GM18511 (cell line): Measurements from ENCODE around the gene TICRR.
"Not testable (repeated sequence)": the region's sequence is repeated elsewhere in the genome, so short reads cannot be mapped to it uniquely, and the experiment has no call there.

Experiments used
- ATAC-seq: cut with Tn5 transposase; IDR thresholded peaks from one replicate; pipeline ENCODE4 v1.9.1; 2021; ENCODE audit warnings: mild to moderate bottlenecking, moderate library complexity; ENCODE audit not compliant: unreplicated experiment

Gene TICRR

GRCh38 chr15:89559769-89560264, 15.5 kb upstream of the TICRR start:
- ATAC-seq = no peak

- no peak for ATAC-seq
Observed at GRCh38 chr15:89566181-89566580, 9.1 kb upstream of the TICRR start.

- no peak for ATAC-seq
Observed at GRCh38 chr15:89566621-89567294, 8.5 kb upstream of the TICRR start.

GRCh38 chr15:89569090-89569745, 6.1 kb upstream of the TICRR start:
- ATAC-seq = no peak

- peak; percentile 27 for ATAC-seq
Observed at GRCh38 chr15:89575656-89576416, 567 bp downstream of the TICRR start.

GRCh38 chr15:89576417-89576773, 1.1 kb downstream of the TICRR start:
- ATAC-seq = no peak

GRCh38 chr15:89577776-89578115, 2.5 kb downstream of the TICRR start:
- no peak for ATAC-seq

GRCh38 chr15:89578146-89578545, 2.9 kb downstream of the TICRR start:
- ATAC-seq = no peak

- not testable (repeated sequence) for ATAC-seq
Observed at GRCh38 chr15:89580747-89581146, 5.5 kb downstream of the TICRR start.

- no peak for ATAC-seq
Observed at GRCh38 chr15:89586651-89587050, 11.4 kb downstream of the TICRR start.

- ATAC-seq = no peak
Observed at GRCh38 chr15:89587955-89588354, 12.7 kb downstream of the TICRR start.

- no peak for ATAC-seq
Observed at GRCh38 chr15:89591834-89592233, 16.6 kb downstream of the TICRR start.

GRCh38 chr15:89593018-89593417, 17.7 kb downstream of the TICRR start:
- no peak for ATAC-seq

GRCh38 chr15:89599021-89599420, 23.8 kb downstream of the TICRR start:
- no peak for ATAC-seq

GRCh38 chr15:89611317-89611716, 36.0 kb downstream of the TICRR start:
- ATAC-seq = no peak

GRCh38 chr15:89613031-89613430, 37.8 kb downstream of the TICRR start:
- no peak for ATAC-seq

GRCh38 chr15:89614164-89614563, 38.9 kb downstream of the TICRR start:
- no peak for ATAC-seq

GRCh38 chr15:89615135-89615534, 39.9 kb downstream of the TICRR start:
- ATAC-seq = no peak

GRCh38 chr15:89616228-89616627, 41.0 kb downstream of the TICRR start:
- no peak for ATAC-seq

GRCh38 chr15:89621547-89621946, 46.3 kb downstream of the TICRR start:
- ATAC-seq = no peak

- no peak for ATAC-seq
Observed at GRCh38 chr15:89623165-89623564, 47.9 kb downstream of the TICRR start.

- no peak for ATAC-seq
Observed at GRCh38 chr15:89625716-89626115, 50.4 kb downstream of the TICRR start.
